SK-N-SH (cell line): ENCODE measurements around the gene KRT3. TPM values are rescaled to one million over a fixed set of nuclear protein-coding genes. Genes with fewer than 3 reads are reported as not detected.

Experiments used
- CTCF ChIA-PET: fragments of 300-600, 350-600 bp; formaldehyde crosslinking; extraction: SDS; loops from one replicate; lab custom pipeline; 2021; lab: Yijun Ruan, JAX
- POLR2A ChIA-PET: fragments of 350-600 bp; sonication (Branson Sonifier 250); formaldehyde crosslinking; extraction: SDS; loops from one replicate; lab custom pipeline; 2020; ENCODE audit warnings: antibody characterized with exemption, inconsistent platforms; lab: Yijun Ruan, JAX
- DNase-seq: peaks from one replicate; pipeline ENCODE4 v3.0.0; 2012
- H2AFZ ChIP-seq: fragments of 200-600 bp; sonication (generic); 2 replicates; pipeline ENCODE4 v1.8.1; 2016; ENCODE audit warnings: antibody characterized with exemption, mild to moderate bottlenecking, low read depth
- H3F3A ChIP-seq: fragments of 200-600 bp; sonication (generic); replicated peaks from 2 replicates; pipeline ENCODE3; 2016; ENCODE audit warnings: antibody characterized with exemption, mild to moderate bottlenecking; ENCODE audit not compliant: insufficient read depth
- H3K27ac ChIP-seq, 2 experiments: fragments of 200-500 bp in 1 of 2; fragments of 200-600 bp in 1 of 2; sonication (Bioruptor generic) in 1 of 2; sonication (generic), shearing (Covaris generic) in 1 of 2; 2 replicates each; pipeline versions ENCODE4 v1.5.1 to v1.6.1; 2014 to 2016; ENCODE audit warnings: low read depth in 2 of 2, inconsistent platforms in 1 of 2, low read length in 1 of 2, mild to moderate bottlenecking in 1 of 2, mixed read lengths in 1 of 2
- H3K27me3 ChIP-seq: fragments of 200-600 bp; sonication (generic), shearing (Covaris generic); 2 replicates; pipeline ENCODE4 v1.6.1; 2016; ENCODE audit warnings: mixed run types; ENCODE audit not compliant: insufficient read depth
- H3K36me3 ChIP-seq, 2 experiments: fragments of 200-500 bp in 1 of 2; fragments of 200-600 bp in 1 of 2; sonication (Bioruptor generic) in 1 of 2; sonication (generic) in 1 of 2; replicated peaks in 1 of 2; 2 replicates each; pipeline versions ENCODE3 to v1.5.1; 2014 to 2016; ENCODE audit warnings: low read length in 1 of 2, mild to moderate bottlenecking in 1 of 2; ENCODE audit not compliant: insufficient read depth in 2 of 2, control insufficient read depth in 1 of 2
- H3K4me1 ChIP-seq, 2 experiments: fragments of 200-500 bp in 1 of 2; fragments of 200-600 bp in 1 of 2; sonication (Bioruptor generic) in 1 of 2; sonication (generic), shearing (Covaris generic) in 1 of 2; 2 replicates each; pipeline versions ENCODE4 v1.5.1 to v1.6.1; 2014 to 2016; ENCODE audit warnings: low read depth in 1 of 2, low read length in 1 of 2, mixed run types in 1 of 2; ENCODE audit not compliant: insufficient read depth in 2 of 2, control insufficient read depth in 1 of 2
- H3K4me2 ChIP-seq: fragments of 200-600 bp; sonication (generic), shearing (Covaris generic); 2 replicates; pipeline ENCODE4 v1.6.1; 2017; ENCODE audit warnings: mixed run types
- H3K4me3 ChIP-seq, 2 experiments: fragments of 200-500 bp in 1 of 2; fragments of 200-600 bp in 1 of 2; sonication (Bioruptor generic) in 1 of 2; sonication (generic), shearing (Covaris generic) in 1 of 2; 2 replicates each; pipeline versions ENCODE4 v1.5.1 to v1.8.1; 2014 to 2016; ENCODE audit warnings: low read depth in 2 of 2, inconsistent platforms in 1 of 2, low read length in 1 of 2, mild to moderate bottlenecking in 1 of 2, mixed read lengths in 1 of 2, moderate library complexity in 1 of 2
- H3K79me2 ChIP-seq: fragments of 200-600 bp; sonication (generic); 2 replicates; pipeline ENCODE4 v1.8.1; 2017; ENCODE audit warnings: mild to moderate bottlenecking; ENCODE audit not compliant: insufficient read depth
- H3K9ac ChIP-seq: fragments of 200-600 bp; sonication (generic); 2 replicates; pipeline ENCODE4 v1.6.1; 2017; ENCODE audit warnings: mixed run types
- H3K9me2 ChIP-seq: fragments of 200-600 bp; sonication (generic); 2 replicates; pipeline ENCODE4 v1.6.1; 2017; ENCODE audit warnings: mixed run types
- H3K9me3 ChIP-seq: fragments of 200-600 bp; sonication (generic); 2 replicates; pipeline ENCODE4 v1.6.1; 2017; ENCODE audit warnings: mixed run types, mild to moderate bottlenecking, moderate library complexity
- H4K20me1 ChIP-seq: fragments of 200-600 bp; sonication (generic); 2 replicates; pipeline ENCODE4 v1.6.1; 2017; ENCODE audit warnings: mild to moderate bottlenecking, mixed run types; ENCODE audit not compliant: insufficient read depth
- CTCF ChIP-seq: fragments of 200-600 bp; sonication (generic); IDR thresholded peaks from 2 replicates; pipeline ENCODE4 v1.6.1; 2017; ENCODE audit warnings: antibody characterized with exemption, mild to moderate bottlenecking, moderate library complexity
- EP300 ChIP-seq, 2 experiments: IDR thresholded peaks; 2 replicates each; pipeline versions ENCODE4 v1.4.0 to v1.6.1; 2012; ENCODE audit warnings: borderline replicate concordance in 1 of 2, low read depth in 1 of 2, low read length in 1 of 2
- EZH2phosphoT487 ChIP-seq: fragments of 200-600 bp; sonication (generic); IDR thresholded peaks from 2 replicates; pipeline ENCODE4 v1.6.1; 2017; ENCODE audit warnings: low read depth, mixed run types, mild to moderate bottlenecking, antibody characterized with exemption, moderate library complexity, borderline replicate concordance
- FOSL2 ChIP-seq: IDR thresholded peaks from 2 replicates; pipeline ENCODE4 v1.4.0; 2012; ENCODE audit warnings: low read depth, mild to moderate bottlenecking, moderate library complexity, borderline replicate concordance
- FOXJ3 ChIP-seq: sonication (generic); formaldehyde crosslinking; IDR thresholded peaks from 2 replicates; pipeline ENCODE4 v1.5.1; 2020; ENCODE audit warnings: mild to moderate bottlenecking, missing genetic modification reagents
- GABPA ChIP-seq: IDR thresholded peaks from 2 replicates; pipeline ENCODE4 v1.4.0; 2012; ENCODE audit warnings: low read depth, mild to moderate bottlenecking
- NFIC ChIP-seq: IDR thresholded peaks from 2 replicates; pipeline ENCODE4 v1.4.0; 2012; ENCODE audit warnings: borderline replicate concordance
- PBX3 ChIP-seq: IDR thresholded peaks from 2 replicates; pipeline ENCODE4; 2012
- RCOR1 ChIP-seq: fragments of 150-350 bp; IDR thresholded peaks from 2 replicates; pipeline ENCODE4 v1.6.1; 2017; ENCODE audit warnings: antibody characterized with exemption, low read length
- REST ChIP-seq: IDR thresholded peaks from 2 replicates; pipeline ENCODE4 v1.6.1; 2012; ENCODE audit warnings: mild to moderate bottlenecking, low read depth, low read length, moderate library complexity
- SMC3 ChIP-seq: IDR thresholded peaks from 2 replicates; pipeline ENCODE4 v1.6.1; 2012; ENCODE audit warnings: low read depth, low read length, improper control_type of control experiment
- USF2 ChIP-seq: fragments of 150-350 bp; IDR thresholded peaks from 2 replicates; pipeline ENCODE4 v1.6.1; 2017; ENCODE audit warnings: antibody characterized with exemption, low read length, low read depth, borderline replicate concordance
- WGBS: methylation state at CpG from one replicate; pipeline ENCODE4 v1.1.6; 2017; ENCODE audit warnings: low lambda C conversion rate; 5-methylcytosine and 5-hydroxymethylcytosine counted together
- polyA plus RNA-seq, 3 experiments: library from polyadenylated mRNA; depleted of rRNA; stranded (reverse); fragments of >200 nt; gene quantifications; 2 replicates each; pipeline ENCODE4 v1.2.3, GENCODE V29; 2012

Gene KRT3
- polyA plus RNA-seq, 1 of the 3 experiments (the other 2 are of a cell fraction) = not detected

GRCh38 chr12:52832451-52832850 lies 36.5 kb upstream of the KRT3 start:
- Histone ChIP-seq H2AFZ (no peak overlapping the region), H3K27ac (no peak overlapping the region), H3K9me3 (no peaks in the 10 kb centered on the region), H3K9ac (no peak overlapping the region), H3K9me2 (no peaks in the 10 kb centered on the region), H3K4me2 (no peak overlapping the region), H3F3A (no peaks in the 10 kb centered on the region), H3K27me3 (peaks cover 24% of the 10 kb centered on the region; the same call in 1 of the 2 replicates), H3K4me3 (no peak overlapping the region), H4K20me1 (no peaks in the 10 kb centered on the region), H3K79me2 (no peaks in the 10 kb centered on the region), H3K36me3 (no peaks in the 10 kb centered on the region), H3K4me1 (peaks cover 0 to 9% of the 10 kb centered on the region in 2 experiments; a peak in 1 of 4 replicates)
- CTCF ChIA-PET = no interaction called here
- POLR2A ChIA-PET = no interaction called here
- no peak for DNase-seq
- 16% methylated on average over 3 of the region's 3 CpGs for WGBS
- TF ChIP-seq CTCF (no peak), NFIC (no peak), SMC3 (no peak), GABPA (no peak), RCOR1 (no peak), EZH2phosphoT487 (no peak), REST (no peak), FOSL2 (no peak), EP300 (IDR thresholded peaks at IDR 0.05; ENCODE audit: borderline replicate concordance in 1 of 2, low read depth in 1 of 2, low read length in 1 of 2) (no peak), FOXJ3 (no peak), PBX3 (no peak), USF2 (no peak)
